C4-2B (cell line): ENCODE data around the gene MATCAP1.

Experiments
- CTCF ChIP-seq: fragments of 450-650 bp; conservative IDR thresholded peaks from 2 replicates; pipeline ENCODE4 v1.5.1; 2017; ENCODE audit warnings: mild to moderate bottlenecking
- ZFX ChIP-seq: fragments of 450-650 bp; IDR thresholded peaks from 2 replicates; pipeline ENCODE4 v1.6.1; 2017

GRCh38 chr16:67179421-67180080 lies 4.2 kb downstream of the MATCAP1 start:
- TF ChIP-seq ZFX, result no peak
- TF ChIP-seq CTCF, result peak; percentile 45
